ENCODE results near the gene TMEM200B.

GRCh38 chr1:29136391-29136915 lies 12.8 kb upstream of the TMEM200B start:
- TF ChIP-seq CTCF (conservative IDR thresholded peaks at IDR 0.05 in 1 of 2, IDR thresholded peaks at IDR 0.05 in 1 of 2; ENCODE audit: low read depth in 1 of 2, low read length in 2 of 2) (no peak), EZH2 (IDR thresholded peaks at IDR 0.05; ENCODE audit: low read length, missing control alignments) (no peak)

Data from fibroblast of lung (primary cell).